Gastrocnemius medialis (tissue), 4 donors: ENCODE data around the gene SLC5A6. TPM values are rescaled to one million over a fixed set of nuclear protein-coding genes. Genes with fewer than 3 reads are reported as not detected.

Experiments
- ATAC-seq, 2 donors: fragments of 150-250 bp; one replicate each; pipeline ENCODE4 v1.9.1; 2016
- DNase-seq, 2 donors: peaks; one replicate each; pipeline ENCODE4 v3.0.0-alpha.2; 2019
- H3K27ac ChIP-seq, 4 donors: fragments of 200-600 bp; sonication (generic); 1 replicate in 1 of 4; 2 replicates in 3 of 4; pipeline ENCODE4 v1.5.1; 2016 to 2018; ENCODE audit warnings: mild to moderate bottlenecking in 2 of 4, moderate library complexity in 1 of 4
- H3K27me3 ChIP-seq, 3 donors: fragments of 200-600 bp; sonication (generic) in 2 of 3; 1 replicate in 1 of 3; 2 replicates in 2 of 3; pipeline versions ENCODE4 v1.5.1 to v1.6.0; 2016 to 2019; ENCODE audit warnings: mild to moderate bottlenecking in 1 of 3, moderate library complexity in 1 of 3
- H3K36me3 ChIP-seq, 2 donors: fragments of 200-600 bp; sonication (generic) in 1 of 2; one replicate each; pipeline ENCODE4 v1.5.1; 2017 to 2018
- H3K4me1 ChIP-seq, 2 donors: fragments of 200-600 bp; sonication (generic) in 1 of 2; one replicate each; pipeline ENCODE4 v1.5.1; 2016 to 2017; ENCODE audit warnings: mild to moderate bottlenecking in 2 of 2
- H3K4me3 ChIP-seq, 4 donors: fragments of 200-600 bp; sonication (generic) in 3 of 4; 1 replicate in 1 of 4; 2 replicates in 3 of 4; pipeline ENCODE4 v1.5.1; 2016 to 2019; ENCODE audit warnings: mild to moderate bottlenecking in 2 of 4
- H3K9me3 ChIP-seq, 3 donors: fragments of 200-600 bp; sonication (generic) in 2 of 3; 1 replicate in 1 of 3; 2 replicates in 2 of 3; pipeline ENCODE4 v1.5.1; 2016 to 2019
- POLR2A ChIP-seq, 2 donors: fragments of 450-650 bp; IDR thresholded peaks; one replicate each; pipeline ENCODE4 v1.6.1; 2017; ENCODE audit warnings: antibody characterized with exemption in 2 of 2, mild to moderate bottlenecking in 2 of 2, moderate library complexity in 2 of 2
- in situ Hi-C, 4 donors: fragments of 200-750 bp; cut with MboI; loops; one replicate each; pipeline versions ENCODE4 v1.15.0 to v1.8.0; 2017; ENCODE audit warnings: low sequenced_read_pairs in 4 of 4
- intact Hi-C: fragments of 100-400 bp; cut with DNase I; formaldehyde crosslinking; loops from one replicate; pipeline ENCODE4 v1.15.1; 2023; ENCODE audit warnings: low total_unique reads
- total RNA-seq, 4 donors: library from RNA; depleted of rRNA; stranded (reverse); fragments of >200 nt; gene quantifications; one replicate each; pipeline versions ENCODE4 v1.1.0 to v1.2.3, GENCODE V29; 2016
- TF ChIP-seq, protein P1 (sequence below), 5 experiments: fragments of 450-650 bp in 3 of 5; fragments of 200-600 bp in 2 of 5; sonication (generic) in 2 of 5; IDR thresholded peaks in 4 of 5; conservative IDR thresholded peaks in 1 of 5; 1 replicate in 4 of 5; 2 replicates in 1 of 5; pipeline ENCODE4 v1.5.1; 2016 to 2019; ENCODE audit warnings: antibody characterized with exemption in 5 of 5, mild to moderate bottlenecking in 3 of 5, moderate library complexity in 3 of 5

The SLC5A6 gene
- total RNA-seq, 4 donors from 2014 or later = 19.0 to 46.5 (median 32.5) TPM

DNA sequence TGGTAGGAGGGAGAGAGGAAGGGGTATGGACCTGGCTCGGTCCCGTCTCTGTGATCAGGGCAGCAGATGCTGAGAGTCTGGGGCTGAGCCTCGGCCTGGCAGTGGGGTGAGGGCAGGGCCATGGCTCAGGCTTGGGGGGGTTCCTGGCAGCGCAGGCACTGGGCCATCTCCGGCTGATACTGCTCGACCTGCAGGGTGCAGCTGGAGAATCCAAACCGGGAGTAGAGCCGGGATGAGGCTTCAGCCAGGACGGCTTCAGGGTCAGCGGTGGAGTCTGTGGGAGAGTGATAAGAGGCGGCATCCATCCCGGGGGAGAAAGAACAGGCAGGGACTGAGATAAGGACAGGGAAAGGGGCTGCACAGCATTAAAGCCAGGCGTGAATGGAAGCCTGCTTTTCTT is 43.1 kb upstream of the SLC5A6 start:
- no peaks in the 10 kb centered on the region for H3K4me1 ChIP-seq
- TF ChIP-seq, protein P1, sequence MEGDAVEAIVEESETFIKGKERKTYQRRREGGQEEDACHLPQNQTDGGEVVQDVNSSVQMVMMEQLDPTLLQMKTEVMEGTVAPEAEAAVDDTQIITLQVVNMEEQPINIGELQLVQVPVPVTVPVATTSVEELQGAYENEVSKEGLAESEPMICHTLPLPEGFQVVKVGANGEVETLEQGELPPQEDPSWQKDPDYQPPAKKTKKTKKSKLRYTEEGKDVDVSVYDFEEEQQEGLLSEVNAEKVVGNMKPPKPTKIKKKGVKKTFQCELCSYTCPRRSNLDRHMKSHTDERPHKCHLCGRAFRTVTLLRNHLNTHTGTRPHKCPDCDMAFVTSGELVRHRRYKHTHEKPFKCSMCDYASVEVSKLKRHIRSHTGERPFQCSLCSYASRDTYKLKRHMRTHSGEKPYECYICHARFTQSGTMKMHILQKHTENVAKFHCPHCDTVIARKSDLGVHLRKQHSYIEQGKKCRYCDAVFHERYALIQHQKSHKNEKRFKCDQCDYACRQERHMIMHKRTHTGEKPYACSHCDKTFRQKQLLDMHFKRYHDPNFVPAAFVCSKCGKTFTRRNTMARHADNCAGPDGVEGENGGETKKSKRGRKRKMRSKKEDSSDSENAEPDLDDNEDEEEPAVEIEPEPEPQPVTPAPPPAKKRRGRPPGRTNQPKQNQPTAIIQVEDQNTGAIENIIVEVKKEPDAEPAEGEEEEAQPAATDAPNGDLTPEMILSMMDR (IDR thresholded peaks at IDR 0.05 in 4 of 5, conservative IDR thresholded peaks at IDR 0.05 in 1 of 5) = no peak
- no peak for TF ChIP-seq POLR2A (IDR thresholded peaks at IDR 0.05)
- DNase-seq (no peak), ATAC-seq (no peak)
- no peaks in the 10 kb centered on the region for H3K36me3 ChIP-seq
- H3K27ac ChIP-seq = no peak overlapping the region
- no peaks in the 10 kb centered on the region for H3K9me3 ChIP-seq
- no peak overlapping the region for H3K4me3 ChIP-seq
- intact Hi-C loops (no loop called here), in situ Hi-C loops (no loop called here)
- peaks cover 6 to 20% (median 15%) of the 10 kb centered on the region in 3 donors for H3K27me3 ChIP-seq

DNA sequence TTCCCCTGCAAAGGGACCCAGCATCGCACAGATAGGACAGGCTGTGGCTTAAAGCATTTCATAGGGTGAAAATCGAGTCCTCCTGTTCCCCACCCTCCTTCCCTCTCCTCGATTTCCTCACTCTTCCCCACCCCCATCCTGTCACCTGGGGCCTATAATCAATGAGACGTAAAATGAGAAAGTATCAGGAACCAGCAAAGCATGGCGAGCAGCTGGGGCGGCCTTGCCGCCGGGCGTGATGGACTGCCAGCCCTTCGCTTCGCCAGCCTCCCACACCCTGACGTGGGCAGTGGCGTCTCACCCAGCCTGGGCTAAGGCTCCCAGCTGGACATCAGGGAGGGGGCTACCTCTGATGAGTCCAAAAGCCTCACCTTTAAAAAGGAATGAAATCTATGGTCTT is 39.7 kb upstream of the SLC5A6 start:
- DNase-seq (no peak), ATAC-seq (no peak)
- Histone ChIP-seq H3K27me3 (no peaks in the 10 kb centered on the region), H3K36me3 (no peaks in the 10 kb centered on the region), H3K9me3 (no peaks in the 10 kb centered on the region), H3K27ac (no peak overlapping the region), H3K4me3 (no peak overlapping the region), H3K4me1 (no peaks in the 10 kb centered on the region)
- TF ChIP-seq POLR2A (IDR thresholded peaks at IDR 0.05) = no peak
- TF ChIP-seq, protein P1 (IDR thresholded peaks at IDR 0.05 in 4 of 5, conservative IDR thresholded peaks at IDR 0.05 in 1 of 5) = no peak
- in situ Hi-C loops = no loop called here
- intact Hi-C loops = no loop called here

DNA sequence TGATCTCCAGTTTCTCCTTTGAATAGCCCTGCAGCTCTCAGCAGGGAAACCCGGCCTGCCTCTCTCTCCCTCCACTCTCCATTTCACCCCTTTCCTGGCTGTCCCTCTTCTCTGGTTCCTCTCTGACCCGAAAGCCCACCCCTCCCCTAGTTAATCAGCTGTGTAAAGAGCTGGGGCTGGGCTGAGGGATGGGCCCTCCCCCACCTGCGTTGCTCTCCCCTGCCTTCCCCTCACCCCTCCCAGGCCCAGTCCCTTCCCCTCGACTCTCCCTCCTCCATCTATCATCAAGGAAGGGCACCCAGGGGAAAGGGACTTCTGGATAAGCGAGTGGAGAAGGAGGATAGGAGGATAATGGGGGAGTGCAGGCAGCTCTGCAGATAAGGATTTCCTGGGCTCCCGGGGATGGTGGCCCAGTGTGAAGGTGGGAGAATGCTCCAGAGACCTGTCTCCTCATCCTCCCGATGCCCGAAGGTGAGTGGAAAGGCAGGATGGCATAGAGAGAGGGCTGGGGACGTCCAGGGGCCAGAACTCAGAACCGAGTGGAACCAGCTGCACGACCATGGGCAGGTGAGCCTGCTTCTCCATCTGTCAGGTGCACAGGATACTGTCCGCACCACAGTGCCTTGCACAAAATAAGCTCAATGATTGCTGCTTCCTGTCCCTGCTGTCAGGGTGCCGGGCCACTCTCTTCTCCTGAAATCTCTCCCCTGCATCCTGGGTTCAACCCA is 38.7 kb upstream of the SLC5A6 start:
- H3K27ac ChIP-seq = no peak overlapping the region
- DNase-seq (no peak), ATAC-seq (no peak)
- H3K4me1 ChIP-seq = peaks cover 4 to 7% of the 10 kb centered on the region in 2 donors
- H3K36me3 ChIP-seq = no peaks in the 10 kb centered on the region
- in situ Hi-C loops (no loop called here), intact Hi-C loops (loop anchor here (1.0 kb wide), 2 partner anchors 29 to 41 kb away; no protein-coding TSS in a partner anchor)
- no peaks in the 10 kb centered on the region for H3K9me3 ChIP-seq
- no peaks in the 10 kb centered on the region for H3K27me3 ChIP-seq
- no peak for TF ChIP-seq POLR2A (IDR thresholded peaks at IDR 0.05)
- TF ChIP-seq, protein P1 (IDR thresholded peaks at IDR 0.05 in 4 of 5, conservative IDR thresholded peaks at IDR 0.05 in 1 of 5) = no peak
- no peak overlapping the region for H3K4me3 ChIP-seq

DNA sequence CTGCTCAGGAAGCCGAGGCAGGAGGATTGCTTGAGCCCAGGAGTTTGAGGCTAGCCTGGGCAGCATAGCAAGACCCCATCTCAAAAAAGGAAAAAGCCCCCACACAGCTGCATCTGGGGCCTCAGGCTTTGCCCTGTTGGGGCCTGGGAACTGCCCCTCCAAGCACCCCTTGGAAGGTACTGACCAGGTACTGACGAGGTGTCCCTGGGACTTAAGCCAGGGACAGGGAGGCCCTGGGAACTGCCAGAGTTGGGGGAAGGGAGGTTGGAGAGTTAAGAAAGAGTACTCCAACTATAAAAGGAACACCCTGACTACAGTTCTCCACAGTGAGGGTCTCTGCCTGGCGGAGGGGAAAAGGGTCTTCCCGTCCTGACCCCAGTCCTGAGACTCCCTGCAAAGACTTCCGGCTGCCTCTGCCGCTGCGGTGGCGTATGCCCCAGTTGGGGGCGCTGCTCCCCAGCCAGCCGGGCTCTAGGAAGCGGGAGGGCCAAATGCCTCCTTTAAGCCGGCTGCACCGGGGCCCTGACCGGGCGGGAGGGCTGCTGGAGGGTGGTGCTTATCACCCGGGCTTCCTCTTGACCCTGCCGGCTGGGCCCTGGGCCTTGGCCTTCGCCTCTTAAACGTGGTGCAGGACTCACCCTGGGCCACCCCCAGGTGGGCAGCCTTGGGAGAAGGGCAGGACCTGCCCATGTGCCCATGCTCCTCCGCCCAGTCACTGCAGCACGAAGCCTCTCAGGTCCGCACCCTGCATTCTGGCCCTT is 38.0 kb upstream of the SLC5A6 start:
- no peaks in the 10 kb centered on the region for H3K9me3 ChIP-seq
- in situ Hi-C loops (no loop called here), intact Hi-C loops (loop anchor here (1.0 kb wide), 2 partner anchors 30 to 42 kb away; no protein-coding TSS in a partner anchor)
- ATAC-seq = peak; percentile 30 to 82
- DNase-seq = peak in 1 of 2 donors; percentile 54
- H3K36me3 ChIP-seq = no peaks in the 10 kb centered on the region
- H3K4me1 ChIP-seq = peaks cover 7% of the 10 kb centered on the region in 2 donors
- H3K27ac ChIP-seq = no peak overlapping the region
- no peaks in the 10 kb centered on the region for H3K27me3 ChIP-seq
- TF ChIP-seq, protein P1 (IDR thresholded peaks at IDR 0.05 in 4 of 5, conservative IDR thresholded peaks at IDR 0.05 in 1 of 5) = peak; percentile 67 to 84 (median 79)
- TF ChIP-seq POLR2A (IDR thresholded peaks at IDR 0.05) = no peak
- no peak overlapping the region for H3K4me3 ChIP-seq
